GM19035 (cell line): ENCODE data around the gene ERBIN.
"Not testable (repeated sequence)": the region's sequence is repeated elsewhere in the genome, so short reads cannot be mapped to it uniquely, and the experiment has no call there.

Experiments used
- ATAC-seq: cut with Tn5 transposase; IDR thresholded peaks from one replicate; pipeline ENCODE4 v1.9.1; 2021; ENCODE audit not compliant: unreplicated experiment

The ERBIN gene

DNA sequence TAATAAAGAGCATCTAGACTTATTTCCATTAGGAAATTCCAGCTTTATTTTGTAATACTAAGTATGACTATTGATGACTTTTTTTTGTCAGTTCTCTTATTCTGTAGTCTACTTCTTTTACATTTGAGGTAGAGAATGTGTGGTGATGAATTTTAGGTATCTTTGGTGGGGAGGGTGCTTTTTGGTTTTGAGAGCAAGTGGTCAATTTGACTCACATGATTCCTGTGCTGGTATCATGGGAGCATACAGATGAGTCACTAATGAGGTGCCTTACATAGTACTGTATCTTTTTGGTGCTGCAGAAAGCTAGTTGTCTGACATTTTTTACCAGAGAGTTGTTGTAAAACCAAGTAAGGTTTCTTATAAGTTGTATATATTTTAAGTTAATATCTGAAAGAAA, 35.3 kb downstream of the ERBIN start:
- ATAC-seq = peak; percentile 82

- no peak for ATAC-seq
Measured at GRCh38 chr5:65967288-65968066, 41.1 kb downstream of the ERBIN start.

DNA sequence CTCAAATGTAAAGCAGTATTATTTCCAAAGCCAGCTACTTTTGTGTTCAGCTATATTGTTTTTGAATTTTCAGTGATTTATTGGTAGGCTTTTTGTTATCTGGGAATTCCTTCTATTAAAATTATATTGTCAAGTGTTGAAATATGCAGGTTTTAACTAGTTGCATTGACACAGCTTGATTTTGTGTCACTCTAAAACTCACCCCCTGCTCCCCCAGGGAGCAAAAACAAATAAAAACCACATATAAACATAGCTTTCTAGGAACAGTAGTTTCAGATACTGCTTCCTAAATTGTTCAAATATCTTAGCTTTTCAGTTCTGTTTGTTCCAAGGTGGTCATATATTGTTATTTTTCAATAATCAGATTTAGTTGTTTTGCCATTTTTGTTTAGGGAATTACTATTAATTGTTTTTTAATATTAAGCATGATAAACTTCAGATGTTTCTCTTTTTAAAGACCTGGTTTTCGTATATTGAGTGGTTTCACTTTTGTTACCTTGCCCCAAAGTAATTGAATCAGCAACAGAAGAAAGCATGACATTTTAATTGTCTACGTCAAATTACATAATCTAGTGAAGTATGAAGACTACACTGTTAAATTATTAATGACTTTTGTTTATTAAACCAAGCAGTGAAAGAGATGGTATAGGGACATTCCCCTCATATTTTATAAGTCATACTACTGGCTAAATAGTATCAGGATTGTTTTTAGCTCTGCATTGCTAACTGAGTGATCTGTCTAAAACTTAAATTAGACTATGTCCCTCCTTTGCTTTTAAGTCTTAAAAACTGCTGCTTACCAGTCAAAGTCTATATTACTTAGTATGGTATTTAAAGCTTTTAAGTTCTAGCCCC, 43.4 kb downstream of the ERBIN start:
- ATAC-seq = no peak

DNA sequence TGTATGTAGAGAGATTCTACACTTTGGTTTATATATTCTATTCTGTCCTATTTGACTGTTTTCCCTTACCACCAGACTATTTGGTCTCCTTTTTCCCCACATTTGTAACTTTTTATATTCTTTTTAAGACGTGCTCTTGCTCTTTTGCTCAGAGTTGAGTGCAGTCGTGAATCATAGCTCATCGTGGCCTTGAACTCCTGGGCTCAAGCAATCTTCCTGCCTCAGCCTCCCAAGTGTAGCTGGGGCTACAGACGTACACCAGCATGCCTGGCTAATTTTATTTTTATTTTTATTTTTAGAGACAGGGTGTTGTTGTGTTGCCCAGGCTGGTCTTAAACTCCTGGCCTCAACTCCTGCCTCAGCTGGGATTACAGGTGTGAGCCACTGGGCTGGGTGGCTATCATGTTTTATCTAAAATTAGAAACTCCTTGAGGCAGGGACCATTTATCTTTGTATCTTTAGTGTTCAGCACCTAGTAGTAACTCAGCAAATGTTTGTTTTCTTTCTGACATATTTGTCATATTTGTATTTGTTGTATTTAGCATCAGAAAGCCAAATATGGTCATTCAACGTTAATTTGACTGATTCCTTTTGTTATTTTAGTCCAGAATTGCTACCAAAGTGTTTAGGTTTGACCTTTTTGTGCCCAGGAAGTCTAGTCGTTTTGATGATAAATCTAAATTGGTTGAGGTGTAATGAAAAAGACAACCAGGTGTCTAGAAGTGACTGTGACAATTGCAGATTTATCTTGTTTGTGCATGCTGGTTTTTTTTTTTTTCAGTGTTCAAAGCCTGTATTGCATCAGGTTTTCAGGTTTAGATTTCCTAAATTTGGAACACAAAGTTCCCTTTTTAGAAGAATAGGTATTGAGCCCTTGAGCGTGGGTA, 44.3 kb downstream of the ERBIN start:
- no peak for ATAC-seq

DNA sequence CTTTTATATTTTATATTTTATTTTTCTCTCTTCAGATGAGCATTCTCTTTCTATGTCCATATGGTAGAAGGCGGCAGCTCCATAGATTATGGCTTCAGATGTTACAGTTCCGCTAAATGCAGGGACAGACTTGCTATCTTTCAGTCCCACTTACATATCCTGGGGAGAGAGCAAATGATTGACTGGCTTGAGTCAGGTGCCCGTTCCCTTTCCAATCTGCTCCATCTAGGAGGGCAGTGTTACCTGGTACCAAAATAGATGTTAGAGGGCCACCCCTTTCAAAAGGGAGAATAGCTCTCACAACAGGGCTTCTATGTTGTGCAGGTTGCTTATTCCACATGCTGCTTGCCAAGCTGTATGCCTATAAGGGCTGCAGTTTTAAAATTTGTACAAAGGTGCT, 45.3 kb downstream of the ERBIN start:
- no peak for ATAC-seq

DNA sequence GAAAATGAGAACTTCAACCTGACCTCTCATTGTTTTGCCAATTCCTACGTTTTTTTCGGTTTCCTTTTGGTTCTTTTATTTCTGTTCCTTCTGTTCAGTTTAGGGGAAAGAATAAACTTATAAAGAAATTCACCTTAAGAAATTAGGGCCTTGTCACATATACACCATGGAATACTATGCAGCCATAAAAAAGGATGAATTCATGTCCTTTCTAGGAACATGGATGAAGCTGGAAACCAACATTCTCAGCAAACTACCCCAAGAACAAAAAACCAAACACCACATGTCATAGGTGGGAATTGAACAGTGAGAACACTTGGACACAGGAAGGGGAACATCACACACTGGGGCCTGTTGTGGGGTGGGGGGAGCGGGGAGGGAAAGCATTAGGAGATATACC, 46.5 kb downstream of the ERBIN start:
- not testable (repeated sequence) for ATAC-seq

DNA sequence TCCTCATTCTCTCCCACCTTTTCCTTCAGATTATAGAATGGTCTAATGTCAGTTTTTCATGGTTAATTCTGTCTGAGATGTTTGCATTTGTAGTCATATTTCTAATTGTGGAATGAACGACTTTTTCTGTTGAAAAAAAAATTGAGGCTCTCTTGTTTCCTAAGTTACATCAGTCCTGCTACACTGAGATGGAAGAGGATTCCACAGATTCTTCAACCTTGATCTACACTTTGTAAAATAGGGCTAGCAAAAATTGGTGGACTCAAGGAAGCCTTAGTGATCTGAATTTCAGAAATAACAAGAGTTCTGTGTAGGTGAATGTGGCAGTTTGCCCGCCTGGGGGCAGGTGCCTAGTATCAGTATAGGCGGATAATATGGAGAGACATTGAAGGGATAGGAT, 51.9 kb downstream of the ERBIN start:
- ATAC-seq = no peak

DNA sequence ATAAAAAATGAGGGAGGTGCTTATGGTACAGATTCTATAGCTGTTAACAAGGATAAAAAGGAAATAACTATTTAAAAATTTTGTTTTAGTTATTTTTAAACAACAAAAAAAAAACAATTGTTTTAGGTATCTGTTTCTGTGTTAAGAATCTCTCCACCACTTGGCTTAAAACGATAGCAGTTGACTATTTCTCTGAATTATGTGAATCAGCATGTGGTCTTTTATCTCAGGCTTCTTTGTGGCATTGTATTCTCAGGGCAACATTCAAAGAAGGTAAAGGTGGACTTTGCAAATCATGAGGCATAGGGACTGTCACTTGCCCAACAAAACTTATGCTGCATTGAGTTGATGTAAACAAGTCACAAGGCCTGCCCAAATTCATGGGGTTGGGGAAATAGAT, 55.2 kb downstream of the ERBIN start:
- no peak for ATAC-seq

GRCh38 chr5:65981969-65982619, 55.7 kb downstream of the ERBIN start:
- no peak for ATAC-seq

- no peak for ATAC-seq
Measured at GRCh38 chr5:65982635-65983034, 56.3 kb downstream of the ERBIN start.

- no peak for ATAC-seq
Measured at GRCh38 chr5:65984098-65984885, 57.9 kb downstream of the ERBIN start.

DNA sequence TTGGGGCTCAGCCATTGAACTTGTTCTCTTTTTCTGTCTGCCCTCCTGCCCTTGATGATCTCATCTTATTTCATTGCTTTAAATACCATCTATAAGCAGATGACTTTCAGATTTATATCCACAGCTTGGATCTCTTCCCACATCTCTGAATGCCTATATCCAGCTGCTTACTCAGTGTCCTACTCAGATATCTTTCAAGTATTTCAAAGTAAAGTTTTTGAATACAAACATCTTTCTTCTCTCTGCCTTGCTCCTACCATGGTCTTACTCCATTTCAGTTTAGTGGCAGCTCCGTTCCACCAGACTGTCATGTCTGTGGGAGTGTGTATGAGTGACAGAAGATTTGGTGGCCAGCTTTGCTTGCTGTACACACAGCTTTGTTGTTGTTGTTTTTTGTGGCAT, 59.7 kb downstream of the ERBIN start:
- ATAC-seq = no peak

- no peak for ATAC-seq
Measured at GRCh38 chr5:65986796-65987195, 60.4 kb downstream of the ERBIN start.

DNA sequence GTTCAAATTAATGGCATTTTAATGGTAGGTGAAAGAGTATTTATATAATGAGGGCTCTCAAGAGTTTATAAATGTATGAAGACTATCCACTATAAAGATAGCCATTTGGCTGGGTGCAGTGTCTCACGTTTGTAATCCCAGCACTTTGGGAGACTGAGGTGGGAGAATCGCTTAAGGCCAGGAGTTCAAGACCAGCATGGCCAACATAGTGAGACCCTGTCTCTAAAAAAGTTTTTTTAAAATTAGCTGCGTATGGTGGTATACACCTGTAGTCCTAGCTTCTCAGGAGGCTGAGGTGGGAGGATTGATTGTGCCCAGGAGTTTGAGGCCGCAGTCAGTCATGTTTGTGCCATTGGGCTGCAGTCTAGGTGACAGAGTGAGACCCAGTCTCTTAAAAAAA, 61.6 kb downstream of the ERBIN start:
- no peak for ATAC-seq

- ATAC-seq = no peak
Measured at GRCh38 chr5:65989158-65989557, 62.8 kb downstream of the ERBIN start.

DNA sequence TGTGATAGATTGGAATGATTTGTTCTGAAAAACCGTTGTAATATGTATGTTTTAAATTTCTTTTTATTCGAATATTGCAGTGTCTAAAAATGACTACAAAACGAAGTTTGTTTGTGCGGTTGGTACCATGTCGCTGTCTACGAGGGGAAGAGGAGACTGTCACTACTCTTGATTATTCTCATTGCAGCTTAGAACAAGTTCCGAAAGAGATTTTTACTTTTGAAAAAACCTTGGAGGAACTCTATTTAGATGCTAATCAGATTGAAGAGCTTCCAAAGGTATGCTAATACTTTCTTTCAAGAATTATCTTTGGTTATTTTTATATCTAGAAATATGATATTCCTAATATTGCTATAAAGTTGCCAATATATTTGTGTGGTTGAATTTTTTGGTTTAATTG, 66.3 kb downstream of the ERBIN start:
- ATAC-seq = no peak

DNA sequence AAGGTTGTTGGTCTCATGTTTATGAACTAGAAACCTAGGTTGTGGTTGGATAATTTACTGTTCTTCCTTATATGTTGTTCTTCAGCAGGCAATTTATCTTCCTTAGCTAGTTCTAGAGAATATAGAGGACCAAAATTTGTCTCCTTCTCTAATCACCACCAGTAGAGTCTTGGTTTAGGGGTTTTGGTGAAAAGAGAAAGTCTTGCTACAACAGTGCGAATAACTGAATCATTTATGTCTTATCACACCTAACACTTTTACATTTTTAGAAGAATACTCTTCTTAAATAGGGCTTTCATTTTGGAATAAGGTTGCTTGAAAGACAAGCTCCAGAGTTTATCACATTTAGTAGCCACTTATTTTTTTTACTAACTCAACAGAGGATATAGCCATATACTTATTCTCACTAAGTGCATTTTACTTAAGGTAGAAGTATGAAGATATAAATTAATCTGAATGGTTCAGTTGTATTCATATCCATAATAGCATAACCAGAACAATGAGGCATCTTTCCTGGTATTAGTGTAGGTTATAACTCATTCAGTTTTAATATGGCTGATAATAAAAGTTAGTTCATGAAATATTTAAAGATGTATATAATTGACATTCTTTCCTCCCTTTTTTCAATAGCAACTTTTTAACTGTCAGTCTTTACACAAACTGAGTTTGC, 67.9 kb downstream of the ERBIN start:
- ATAC-seq = no peak

GRCh38 chr5:65999061-65999723, 72.8 kb downstream of the ERBIN start:
- no peak for ATAC-seq

DNA sequence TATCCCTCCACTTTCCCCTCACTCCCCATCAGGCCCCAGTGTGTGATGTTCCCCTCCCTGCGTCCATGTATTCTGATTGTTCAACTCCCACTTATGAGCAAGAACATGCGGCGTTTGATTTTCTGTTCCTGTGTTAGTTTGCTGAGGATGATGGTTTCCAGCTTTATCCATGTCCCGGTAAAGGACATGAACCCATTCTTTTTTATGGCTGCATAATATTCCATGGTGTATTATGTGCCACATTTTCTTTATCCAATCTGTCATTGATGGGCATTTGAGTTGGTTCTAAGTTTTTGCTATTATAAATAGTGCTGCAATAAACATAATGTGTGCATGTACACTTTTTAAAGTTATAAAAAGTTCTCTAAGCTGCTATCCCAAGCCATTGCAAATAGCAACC, 75.6 kb downstream of the ERBIN start:
- ATAC-seq = no peak
